Measurements from ENCODE around the gene ANGEL2. TPM values are rescaled to one million over a fixed set of nuclear protein-coding genes. Genes with fewer than 3 reads are reported as not detected.

ANGEL2 gene
- total and polyA plus RNA-seq, 5 donors from 2014 or later, result 25.2 to 57.3 (median 35.2) TPM

DNA sequence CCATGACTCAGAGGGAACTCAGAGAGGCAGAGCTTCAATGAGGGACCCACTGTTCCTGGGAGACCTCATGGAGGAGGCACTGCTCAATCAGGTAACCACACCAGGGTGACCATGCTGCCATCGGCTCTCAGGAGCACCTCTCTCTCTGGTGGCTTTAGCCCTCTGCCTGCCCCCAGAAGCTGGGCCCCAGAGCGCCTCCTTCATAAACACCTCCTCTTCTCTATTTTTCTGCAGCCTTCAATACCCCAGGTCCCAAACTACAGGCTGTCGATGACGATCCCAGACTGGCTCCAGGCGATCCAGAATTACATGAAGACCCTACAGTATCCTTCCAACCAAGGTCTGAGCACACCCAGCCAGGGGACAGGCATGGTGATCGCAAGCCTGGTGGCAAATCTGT is 54.7 kb downstream of the ANGEL2 start:
- Histone ChIP-seq H3K27me3 (ENCODE audit: control insufficient read depth, insufficient read depth, low read length) (no peaks in the 10 kb centered on the region), H3K4me1 (ENCODE audit: control insufficient read depth, insufficient read depth, low read length, poor library complexity, severe bottlenecking) (no peaks in the 10 kb centered on the region), H3K9me3 (ENCODE audit: control insufficient read depth in 2 of 2, low read length in 2 of 2) (no peaks in the 10 kb centered on the region), H3K27ac (ENCODE audit: insufficient read depth, low read length, poor library complexity, severe bottlenecking) (no peak overlapping the region), H3K36me3 (ENCODE audit: control insufficient read depth, insufficient read depth, low read length) (no peaks in the 10 kb centered on the region), H3K4me3 (ENCODE audit: low read depth, low read length) (no peak overlapping the region)
- Mint-ChIP-seq H3K4me1 (peaks cover 0 to 3% (median 0%) of the 10 kb centered on the region in 4 donors), H3K27ac (no peak overlapping the region), H3K27me3 (peaks cover 8% of the 10 kb centered on the region), H3K4me3 (no peak overlapping the region), H3K36me3 (no peaks in the 10 kb centered on the region), H3K9me3 (peaks cover 0 to 1% (median 0%) of the 10 kb centered on the region in 7 donors)
- no peak for ATAC-seq (ENCODE audit: low read depth in 2 of 2)
- DNase-seq, result no peak

DNA sequence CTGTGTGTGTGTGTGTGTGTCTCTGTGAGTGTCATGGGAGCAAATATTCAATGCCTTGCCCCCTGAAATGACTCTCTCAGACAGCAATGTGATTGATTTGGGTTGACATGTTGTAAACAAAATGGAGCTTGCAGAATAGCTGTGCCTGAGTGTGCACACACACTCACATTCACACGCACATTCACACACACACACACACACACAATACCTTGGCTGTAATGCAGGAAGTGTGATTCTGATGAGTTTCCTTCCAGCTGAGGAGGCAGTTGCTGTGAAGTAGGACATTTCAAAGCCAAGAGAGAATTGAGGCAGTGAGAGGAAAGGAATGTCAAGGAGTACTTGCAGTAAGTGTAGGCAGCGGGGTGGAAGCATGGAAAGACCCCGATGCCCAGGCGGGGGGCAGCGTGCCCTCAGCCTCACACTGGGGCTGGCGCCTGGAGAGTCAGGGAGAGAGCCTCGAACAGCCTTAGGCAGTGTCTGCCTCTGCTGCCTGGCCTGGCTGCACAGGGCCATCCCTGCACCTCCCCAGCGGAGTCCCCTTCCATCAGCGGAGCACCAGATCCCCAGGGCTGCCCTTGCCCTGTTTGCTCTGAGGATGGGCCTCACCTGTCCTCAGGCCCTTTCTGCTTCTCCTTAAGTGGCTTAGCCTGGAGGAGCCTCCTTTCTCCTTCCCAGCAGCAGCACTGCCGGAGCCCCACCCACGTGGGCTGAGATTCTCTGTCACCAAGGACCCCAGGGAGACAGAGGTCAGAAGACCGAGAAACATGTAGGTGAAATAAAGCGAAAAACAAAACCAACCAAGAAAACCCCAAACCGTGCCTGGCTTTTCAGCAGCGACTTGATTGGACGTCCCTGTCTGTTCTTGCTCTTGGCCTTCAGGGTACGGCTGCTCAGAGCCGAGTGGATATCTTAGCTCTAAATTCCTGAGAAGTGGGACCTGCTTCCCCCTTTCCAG is 56.1 kb downstream of the ANGEL2 start:
- ATAC-seq (ENCODE audit: low read depth in 2 of 2), result no peak
- H3K9me3 Mint-ChIP-seq, result peaks cover 0 to 1% (median 0%) of the 10 kb centered on the region in 7 donors
- no peaks in the 10 kb centered on the region for H3K36me3 Mint-ChIP-seq
- H3K27ac ChIP-seq (ENCODE audit: insufficient read depth, low read length, poor library complexity, severe bottlenecking), result no peak overlapping the region
- H3K27me3 ChIP-seq (ENCODE audit: control insufficient read depth, insufficient read depth, low read length), result no peaks in the 10 kb centered on the region
- peaks cover 0 to 5% (median 0%) of the 10 kb centered on the region in 4 donors for H3K4me1 Mint-ChIP-seq
- DNase-seq, result no peak
- H3K27me3 Mint-ChIP-seq, result peaks cover 16% of the 10 kb centered on the region
- no peak overlapping the region for H3K4me3 ChIP-seq (ENCODE audit: low read depth, low read length)
- peak overlapping the region in 1 of 4 donors; percentile 31 for H3K4me3 Mint-ChIP-seq
- no peaks in the 10 kb centered on the region for H3K9me3 ChIP-seq (ENCODE audit: control insufficient read depth in 2 of 2, low read length in 2 of 2)
- no peak overlapping the region for H3K27ac Mint-ChIP-seq
- no peaks in the 10 kb centered on the region for H3K4me1 ChIP-seq (ENCODE audit: control insufficient read depth, insufficient read depth, low read length, poor library complexity, severe bottlenecking)
- no peaks in the 10 kb centered on the region for H3K36me3 ChIP-seq (ENCODE audit: control insufficient read depth, insufficient read depth, low read length)

DNA sequence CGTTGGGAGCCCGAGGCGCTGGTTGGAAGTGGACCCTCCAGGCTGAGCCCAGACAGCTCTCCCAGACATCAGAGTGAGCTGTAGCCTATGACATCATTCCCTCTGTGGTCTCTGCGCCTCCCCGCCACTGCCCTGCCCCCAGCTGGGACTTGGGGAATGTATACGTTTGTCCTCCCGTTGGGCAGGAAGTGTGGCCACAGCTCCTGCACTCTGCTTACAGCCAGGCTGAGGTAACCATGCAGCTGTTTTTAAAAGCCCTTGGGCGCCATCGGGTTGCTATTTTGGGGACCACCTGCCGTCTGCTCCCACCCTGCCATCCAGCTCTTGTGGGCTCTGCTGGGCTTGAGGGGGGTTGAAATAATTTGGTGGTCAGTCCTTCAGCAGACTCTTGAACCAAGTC is 57.5 kb downstream of the ANGEL2 start:
- Histone ChIP-seq H3K9me3 (ENCODE audit: control insufficient read depth in 2 of 2, low read length in 2 of 2) (no peaks in the 10 kb centered on the region), H3K4me1 (ENCODE audit: control insufficient read depth, insufficient read depth, low read length, poor library complexity, severe bottlenecking) (no peaks in the 10 kb centered on the region), H3K27ac (ENCODE audit: insufficient read depth, low read length, poor library complexity, severe bottlenecking) (no peak overlapping the region), H3K4me3 (ENCODE audit: low read depth, low read length) (no peak overlapping the region), H3K27me3 (ENCODE audit: control insufficient read depth, insufficient read depth, low read length) (no peaks in the 10 kb centered on the region), H3K36me3 (ENCODE audit: control insufficient read depth, insufficient read depth, low read length) (no peaks in the 10 kb centered on the region)
- Mint-ChIP-seq H3K4me1 (peaks cover 0 to 5% (median 0%) of the 10 kb centered on the region in 4 donors), H3K27me3 (peaks cover 21% of the 10 kb centered on the region), H3K9me3 (peaks cover 0 to 1% (median 0%) of the 10 kb centered on the region in 7 donors), H3K36me3 (no peaks in the 10 kb centered on the region), H3K4me3 (no peak overlapping the region), H3K27ac (no peak overlapping the region)
- no peak for DNase-seq
- ATAC-seq (ENCODE audit: low read depth in 2 of 2), result no peak

DNA sequence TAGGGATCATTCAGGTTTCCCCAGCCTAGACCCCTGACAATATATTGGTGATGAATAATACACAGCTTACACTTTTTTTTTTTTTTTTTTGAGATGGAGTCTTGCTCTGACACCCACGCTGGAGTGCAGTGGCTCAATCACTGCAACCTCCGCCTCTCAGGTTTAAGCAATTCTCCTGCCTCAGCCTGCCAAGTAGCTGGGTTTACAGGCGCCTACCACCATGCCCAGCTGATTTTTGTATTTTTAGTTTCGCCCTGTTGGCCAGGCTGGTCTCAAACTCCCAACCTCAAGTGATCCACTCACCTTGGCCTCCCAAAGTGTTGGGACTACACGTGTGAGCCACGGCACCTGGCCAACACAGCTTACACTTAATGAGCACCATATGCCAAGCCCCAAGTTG is 58.1 kb downstream of the ANGEL2 start:
- peaks cover 0 to 1% (median 0%) of the 10 kb centered on the region in 7 donors for H3K9me3 Mint-ChIP-seq
- no peak overlapping the region for H3K4me3 Mint-ChIP-seq
- Histone ChIP-seq H3K4me1 (ENCODE audit: control insufficient read depth, insufficient read depth, low read length, poor library complexity, severe bottlenecking) (no peaks in the 10 kb centered on the region), H3K27me3 (ENCODE audit: control insufficient read depth, insufficient read depth, low read length) (no peaks in the 10 kb centered on the region), H3K4me3 (ENCODE audit: low read depth, low read length) (no peak overlapping the region), H3K9me3 (ENCODE audit: control insufficient read depth in 2 of 2, low read length in 2 of 2) (no peaks in the 10 kb centered on the region), H3K27ac (ENCODE audit: insufficient read depth, low read length, poor library complexity, severe bottlenecking) (no peak overlapping the region), H3K36me3 (ENCODE audit: control insufficient read depth, insufficient read depth, low read length) (no peaks in the 10 kb centered on the region)
- no peaks in the 10 kb centered on the region for H3K36me3 Mint-ChIP-seq
- H3K27ac Mint-ChIP-seq, result no peak overlapping the region
- peaks cover 0 to 5% (median 0%) of the 10 kb centered on the region in 4 donors for H3K4me1 Mint-ChIP-seq
- ATAC-seq (ENCODE audit: low read depth in 2 of 2) (no peak), DNase-seq (no peak)
- H3K27me3 Mint-ChIP-seq, result peaks cover 28% of the 10 kb centered on the region

DNA sequence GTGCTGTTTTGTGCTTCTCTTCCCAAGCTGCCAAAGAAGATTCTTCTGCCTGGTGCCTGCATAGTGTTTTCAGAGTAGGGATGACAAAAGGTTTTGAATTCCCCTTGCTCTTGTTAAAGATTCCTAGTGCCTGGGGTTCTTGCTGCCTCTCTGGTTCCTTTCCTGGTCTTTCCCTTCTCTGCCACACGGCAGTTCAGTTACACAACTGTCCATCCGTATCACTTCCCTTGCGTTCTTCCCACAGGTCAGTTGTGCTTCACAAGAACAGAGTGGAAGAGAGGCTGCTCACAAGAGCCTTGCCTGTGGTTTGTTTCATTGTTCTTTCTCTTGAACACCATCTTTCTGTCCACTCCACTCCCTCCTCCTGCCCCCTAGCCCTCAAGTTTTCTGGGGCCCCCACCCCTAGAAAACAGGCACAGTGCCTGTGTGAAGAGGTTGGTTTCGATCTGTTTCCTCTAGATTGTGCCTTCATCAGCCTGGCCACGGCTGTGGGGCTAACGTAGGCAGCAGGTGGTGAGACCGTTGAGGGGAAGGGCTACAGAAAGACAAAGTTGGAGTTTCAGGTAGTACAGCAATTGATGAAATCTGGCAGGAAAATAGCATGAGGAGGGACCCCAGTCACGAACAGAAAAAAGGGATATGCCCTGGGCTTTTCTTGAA is 59.6 kb downstream of the ANGEL2 start:
- Mint-ChIP-seq H3K36me3 (no peaks in the 10 kb centered on the region), H3K27ac (peak overlapping the region in 1 of 3 donors; percentile 86), H3K9me3 (peaks cover 0 to 1% (median 0%) of the 10 kb centered on the region in 7 donors), H3K27me3 (peaks cover 32% of the 10 kb centered on the region), H3K4me1 (peaks cover 0 to 8% (median 4%) of the 10 kb centered on the region in 4 donors), H3K4me3 (peak overlapping the region in 2 of 4 donors; percentile 1 to 44)
- no peak for DNase-seq
- no peak for ATAC-seq (ENCODE audit: low read depth in 2 of 2)
- no peaks in the 10 kb centered on the region for H3K36me3 ChIP-seq (ENCODE audit: control insufficient read depth, insufficient read depth, low read length)
- H3K4me3 ChIP-seq (ENCODE audit: low read depth, low read length), result no peak overlapping the region
- peaks cover under 1% of the 10 kb centered on the region for H3K4me1 ChIP-seq (ENCODE audit: control insufficient read depth, insufficient read depth, low read length, poor library complexity, severe bottlenecking)
- peaks cover 4% of the 10 kb centered on the region for H3K27me3 ChIP-seq (ENCODE audit: control insufficient read depth, insufficient read depth, low read length)
- H3K9me3 ChIP-seq (ENCODE audit: control insufficient read depth in 2 of 2, low read length in 2 of 2), result no peaks in the 10 kb centered on the region
- H3K27ac ChIP-seq (ENCODE audit: insufficient read depth, low read length, poor library complexity, severe bottlenecking), result no peak overlapping the region

DNA sequence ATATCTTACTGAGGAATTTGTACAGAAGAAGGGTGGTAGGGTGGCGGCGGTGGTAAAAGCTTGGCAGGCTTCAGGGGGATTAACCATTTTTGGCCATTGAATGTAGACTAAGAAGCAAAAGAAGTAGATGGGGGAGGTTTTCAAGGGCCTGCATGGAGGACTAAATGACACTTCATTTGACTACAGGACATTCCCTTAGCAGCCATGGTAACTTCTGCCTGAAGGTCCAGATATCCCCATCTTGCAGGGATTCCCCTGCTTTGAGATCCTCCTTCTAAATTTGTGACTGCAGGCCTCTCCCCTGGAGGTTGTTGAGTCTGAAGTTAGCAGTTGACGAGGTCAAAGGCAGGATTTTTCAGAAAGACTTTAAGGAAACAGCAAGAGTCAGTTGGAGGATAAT is 60.6 kb downstream of the ANGEL2 start:
- Mint-ChIP-seq H3K27me3 (peaks cover 41% of the 10 kb centered on the region), H3K9me3 (peaks cover 0 to 1% (median 0%) of the 10 kb centered on the region in 7 donors), H3K27ac (no peak overlapping the region), H3K4me3 (no peak overlapping the region), H3K36me3 (no peaks in the 10 kb centered on the region), H3K4me1 (peaks cover 0 to 14% (median 6%) of the 10 kb centered on the region in 4 donors)
- peaks cover 4% of the 10 kb centered on the region for H3K27me3 ChIP-seq (ENCODE audit: control insufficient read depth, insufficient read depth, low read length)
- H3K36me3 ChIP-seq (ENCODE audit: control insufficient read depth, insufficient read depth, low read length), result no peaks in the 10 kb centered on the region
- no peaks in the 10 kb centered on the region for H3K9me3 ChIP-seq (ENCODE audit: control insufficient read depth in 2 of 2, low read length in 2 of 2)
- no peak overlapping the region for H3K4me3 ChIP-seq (ENCODE audit: low read depth, low read length)
- ATAC-seq (ENCODE audit: low read depth in 2 of 2), result no peak
- H3K27ac ChIP-seq (ENCODE audit: insufficient read depth, low read length, poor library complexity, severe bottlenecking), result no peak overlapping the region
- DNase-seq, result no peak
- H3K4me1 ChIP-seq (ENCODE audit: control insufficient read depth, insufficient read depth, low read length, poor library complexity, severe bottlenecking), result peaks cover 8% of the 10 kb centered on the region

DNA sequence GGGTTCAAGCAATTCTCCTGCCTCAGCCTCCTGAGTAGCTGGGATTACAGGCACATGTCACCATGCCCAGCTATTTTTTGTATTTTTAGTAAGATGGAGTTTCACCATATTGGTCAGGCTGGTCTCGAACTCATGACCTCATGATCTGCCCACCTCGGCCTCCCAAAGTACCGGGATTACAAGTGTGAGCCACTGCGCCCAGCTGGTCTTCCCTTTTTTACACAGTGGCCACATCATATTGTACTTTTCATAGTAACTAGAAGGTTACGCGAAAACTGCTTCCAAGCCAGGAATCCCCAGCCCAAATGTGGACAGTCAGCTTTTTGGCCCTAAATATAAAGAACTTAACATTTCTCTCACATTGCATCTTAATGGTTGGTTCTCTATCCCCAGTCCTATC is 61.2 kb downstream of the ANGEL2 start:
- no peaks in the 10 kb centered on the region for H3K36me3 Mint-ChIP-seq
- peaks cover 0 to 18% (median 7%) of the 10 kb centered on the region in 4 donors for H3K4me1 Mint-ChIP-seq
- peaks cover 0 to 1% (median 0%) of the 10 kb centered on the region in 7 donors for H3K9me3 Mint-ChIP-seq
- DNase-seq (no peak), ATAC-seq (ENCODE audit: low read depth in 2 of 2) (no peak)
- no peak overlapping the region for H3K27ac Mint-ChIP-seq
- peak overlapping the region in 1 of 4 donors; percentile 55 for H3K4me3 Mint-ChIP-seq
- Histone ChIP-seq H3K27me3 (ENCODE audit: control insufficient read depth, insufficient read depth, low read length) (peaks cover 4% of the 10 kb centered on the region), H3K4me3 (ENCODE audit: low read depth, low read length) (no peak overlapping the region), H3K27ac (ENCODE audit: insufficient read depth, low read length, poor library complexity, severe bottlenecking) (no peak overlapping the region), H3K9me3 (ENCODE audit: control insufficient read depth in 2 of 2, low read length in 2 of 2) (no peaks in the 10 kb centered on the region), H3K36me3 (ENCODE audit: control insufficient read depth, insufficient read depth, low read length) (no peaks in the 10 kb centered on the region), H3K4me1 (ENCODE audit: control insufficient read depth, insufficient read depth, low read length, poor library complexity, severe bottlenecking) (peaks cover 11% of the 10 kb centered on the region)
- peaks cover 41% of the 10 kb centered on the region for H3K27me3 Mint-ChIP-seq

All from CD4-positive, CD25-positive, alpha-beta regulatory T cell (primary cell).